ENCODE results near the gene SNAPC2.

The SNAPC2 gene

GRCh38 chr19:7912697-7913564 is 7.2 kb upstream of the SNAPC2 start:
- H3K4me3 ChIP-seq (ENCODE audit: low read depth in 1 of 2, low read length in 1 of 2): no peak overlapping the region
- H3K36me3 ChIP-seq: peaks cover 50% of the 10 kb centered on the region
- TF ChIP-seq CTCF (IDR thresholded peaks at IDR 0.05): no peak

GRCh38 chr19:7913652-7914051 is 6.5 kb upstream of the SNAPC2 start:
- Histone ChIP-seq H3K4me3 (ENCODE audit: low read depth in 1 of 2, low read length in 1 of 2) (no peak overlapping the region), H3K27ac (no peak overlapping the region), H3K9me3 (no peaks in the 10 kb centered on the region), H3K36me3 (peaks cover 48% of the 10 kb centered on the region), H3K4me1 (ENCODE audit: control insufficient read depth in 1 of 2, insufficient read depth in 1 of 2, low read depth in 1 of 2, low read length in 1 of 2) (peaks cover 17 to 27% of the 10 kb centered on the region in 2 experiments), H3K27me3 (peaks cover 50% of the 10 kb centered on the region)
- TF ChIP-seq CTCF (IDR thresholded peaks at IDR 0.05): no peak

More at GRCh38 chr19:7912697-7913564, 7.2 kb upstream of the SNAPC2 start:
- Histone ChIP-seq H3K27ac (no peak overlapping the region), H3K27me3 (peaks cover 43% of the 10 kb centered on the region), H3K4me1 (ENCODE audit: control insufficient read depth in 1 of 2, insufficient read depth in 1 of 2, low read depth in 1 of 2, low read length in 1 of 2) (peaks cover 17 to 25% of the 10 kb centered on the region in 2 experiments), H3K9me3 (no peaks in the 10 kb centered on the region)

- Histone ChIP-seq H3K27ac (no peak overlapping the region), H3K36me3 (peaks cover 44% of the 10 kb centered on the region), H3K4me3 (ENCODE audit: low read depth in 1 of 2, low read length in 1 of 2) (no peak overlapping the region), H3K4me1 (ENCODE audit: control insufficient read depth in 1 of 2, insufficient read depth in 1 of 2, low read depth in 1 of 2, low read length in 1 of 2) (peaks cover 17 to 27% of the 10 kb centered on the region in 2 experiments), H3K27me3 (peaks cover 55% of the 10 kb centered on the region), H3K9me3 (no peaks in the 10 kb centered on the region)
- no peak for TF ChIP-seq CTCF (IDR thresholded peaks at IDR 0.05)
These were observed 6.0 kb upstream of the SNAPC2 start for GRCh38 chr19:7914099-7914498.

GRCh38 chr19:7914598-7915045 is 5.5 kb upstream of the SNAPC2 start, which contains the start of gene TGFBR3L:
Gene TGFBR3L (plus strand): TSS chr19:7914830.
- H3K9me3 ChIP-seq: no peaks in the 10 kb centered on the region
- H3K27me3 ChIP-seq: peaks cover 60% of the 10 kb centered on the region
- H3K27ac ChIP-seq: no peak within 1 kb of the TSS
- no peak within 1 kb of the TSS for H3K4me3 ChIP-seq (ENCODE audit: low read depth in 1 of 2, low read length in 1 of 2)
- peaks cover 39% of the 10 kb centered on the region for H3K36me3 ChIP-seq
- no peak for TF ChIP-seq CTCF (IDR thresholded peaks at IDR 0.05)
- peaks cover 20 to 31% of the 10 kb centered on the region in 2 experiments for H3K4me1 ChIP-seq (ENCODE audit: control insufficient read depth in 1 of 2, insufficient read depth in 1 of 2, low read depth in 1 of 2, low read length in 1 of 2)

GRCh38 chr19:7915250-7916102 is 4.7 kb upstream of the SNAPC2 start:
- TF ChIP-seq CTCF (IDR thresholded peaks at IDR 0.05): no peak
- Histone ChIP-seq H3K27ac (no peak overlapping the region), H3K27me3 (peaks cover 65% of the 10 kb centered on the region), H3K9me3 (no peaks in the 10 kb centered on the region), H3K4me1 (ENCODE audit: control insufficient read depth in 1 of 2, insufficient read depth in 1 of 2, low read depth in 1 of 2, low read length in 1 of 2) (peaks cover 25 to 39% of the 10 kb centered on the region in 2 experiments), H3K4me3 (ENCODE audit: low read depth in 1 of 2, low read length in 1 of 2) (no peak overlapping the region), H3K36me3 (peaks cover 30% of the 10 kb centered on the region)
